Esophagus squamous epithelium (tissue), 5 donors: ENCODE results near the gene DSG4. TPM values are rescaled to one million over a fixed set of nuclear protein-coding genes. Genes with fewer than 3 reads are reported as not detected.

Experiments
- DNase-seq: peaks from one replicate; lab custom pipeline; 2025; lab: John Stamatoyannopoulos, UW
- H3K27ac ChIP-seq, 4 donors: fragments of 200-600 bp; sonication (generic); one replicate each; pipeline ENCODE4 v1.5.1; 2016 to 2019; ENCODE audit warnings: mild to moderate bottlenecking in 1 of 4
- H3K27me3 ChIP-seq, 4 donors: fragments of 200-600 bp; sonication (generic); 1 replicate in 3 of 4; 2 replicates in 1 of 4; pipeline versions ENCODE4 v1.5.1 to v1.6.0; 2017 to 2021; ENCODE audit warnings: antibody characterized with exemption in 1 of 4
- H3K36me3 ChIP-seq, 3 donors: fragments of 200-600 bp; sonication (generic); one replicate each; pipeline ENCODE4 v1.5.1; 2016 to 2019
- H3K4me1 ChIP-seq, 3 donors: fragments of 200-600 bp; sonication (generic); one replicate each; pipeline ENCODE4 v1.5.1; 2017 to 2019
- H3K4me3 ChIP-seq, 4 donors: fragments of 200-600 bp; sonication (generic); 1 replicate in 3 of 4; 2 replicates in 1 of 4; pipeline ENCODE4 v1.5.1; 2016 to 2019; ENCODE audit warnings: mild to moderate bottlenecking in 2 of 4, moderate library complexity in 1 of 4
- H3K9me3 ChIP-seq, 3 donors: fragments of 200-600 bp; sonication (generic); one replicate each; pipeline ENCODE4 v1.5.1; 2016 to 2019
- CTCF ChIP-seq, 6 experiments: fragments of 450-650 bp in 4 of 6; fragments of 200-600 bp in 2 of 6; sonication (generic) in 2 of 6; IDR thresholded peaks; one replicate each; pipeline ENCODE4 v1.5.1; 2016 to 2019; ENCODE audit warnings: antibody characterized with exemption in 6 of 6, mild to moderate bottlenecking in 4 of 6, moderate library complexity in 4 of 6
- POLR2A ChIP-seq, 4 donors: fragments of 450-650 bp; IDR thresholded peaks; one replicate each; pipeline ENCODE4 v1.6.1; 2017; ENCODE audit warnings: antibody characterized with exemption in 4 of 4, mild to moderate bottlenecking in 4 of 4, moderate library complexity in 3 of 4
- WGBS, 2 donors: methylation state at CpG; one replicate each; pipeline ENCODE4 v1.1.5; 2018; 5-methylcytosine and 5-hydroxymethylcytosine counted together
- intact Hi-C: fragments of 100-400 bp; cut with DNase I; formaldehyde crosslinking; loops from one replicate; pipeline ENCODE4 v1.15.0; 2022
- total RNA-seq, 4 donors: library from RNA; depleted of rRNA; stranded (reverse); fragments of >200 nt; gene quantifications; one replicate each; pipeline ENCODE4 v1.1.0, GENCODE V29; 2016
- donor health status: DM: yes; HTN: yes; CAD: no.

Gene DSG4
- total RNA-seq, 4 donors from 2014 or later, result not detected

GRCh38 chr18:31407649-31408048, 31.1 kb downstream of the DSG4 start:
- no peaks in the 10 kb centered on the region for H3K36me3 ChIP-seq
- WGBS, 2 donors, result 25 to 48% methylated on average over 3 of the region's 3 CpGs
- intact Hi-C loops, result no loop called here
- no peak overlapping the region for H3K4me3 ChIP-seq
- no peak for DNase-seq
- no peaks in the 10 kb centered on the region for H3K27me3 ChIP-seq
- H3K27ac ChIP-seq, result no peak overlapping the region
- no peaks in the 10 kb centered on the region for H3K4me1 ChIP-seq
- no peaks in the 10 kb centered on the region for H3K9me3 ChIP-seq
- TF ChIP-seq POLR2A (IDR thresholded peaks at IDR 0.05), result no peak
- no peak for TF ChIP-seq CTCF (IDR thresholded peaks at IDR 0.05)

- WGBS, 2 donors, result 61 to 67% methylated on average over 4 of the region's 4 CpGs
- TF ChIP-seq CTCF (IDR thresholded peaks at IDR 0.05) (no peak), POLR2A (IDR thresholded peaks at IDR 0.05) (no peak)
Observed at GRCh38 chr18:31409276-31409675, 32.7 kb downstream of the DSG4 start.

GRCh38 chr18:31410716-31411483, 34.3 kb downstream of the DSG4 start:
- Histone ChIP-seq H3K36me3 (peaks cover 0 to 4% (median 0%) of the 10 kb centered on the region in 3 donors), H3K27ac (no peak overlapping the region), H3K4me3 (no peak overlapping the region), H3K9me3 (no peaks in the 10 kb centered on the region), H3K4me1 (no peaks in the 10 kb centered on the region), H3K27me3 (no peaks in the 10 kb centered on the region)
- TF ChIP-seq CTCF (IDR thresholded peaks at IDR 0.05) (no peak), POLR2A (IDR thresholded peaks at IDR 0.05) (no peak)
- intact Hi-C loops, result no loop called here
- no peak for DNase-seq
- 74 to 76% methylated on average over 20 to 32 of the region's 37 CpGs for WGBS, 2 donors

More at GRCh38 chr18:31409276-31409675, 32.7 kb downstream of the DSG4 start:
- Histone ChIP-seq H3K27ac (no peak overlapping the region), H3K27me3 (no peaks in the 10 kb centered on the region), H3K9me3 (no peaks in the 10 kb centered on the region), H3K4me1 (no peaks in the 10 kb centered on the region), H3K4me3 (no peak overlapping the region), H3K36me3 (peaks cover 0 to 4% (median 0%) of the 10 kb centered on the region in 3 donors)
- no peak for DNase-seq
- intact Hi-C loops, result no loop called here

GRCh38 chr18:31413137-31413536, 36.6 kb downstream of the DSG4 start:
- intact Hi-C loops, result no loop called here
- H3K27me3 ChIP-seq, result no peaks in the 10 kb centered on the region
- no peak overlapping the region for H3K27ac ChIP-seq
- peaks cover 0 to 4% (median 0%) of the 10 kb centered on the region in 3 donors for H3K36me3 ChIP-seq
- H3K9me3 ChIP-seq, result no peaks in the 10 kb centered on the region
- H3K4me1 ChIP-seq, result no peaks in the 10 kb centered on the region
- TF ChIP-seq CTCF (IDR thresholded peaks at IDR 0.05) (no peak), POLR2A (IDR thresholded peaks at IDR 0.05) (no peak)
- no peak for DNase-seq
- no peak overlapping the region for H3K4me3 ChIP-seq
- WGBS, 2 donors, result 89 to 92% methylated on average over 6 of the region's 6 CpGs

GRCh38 chr18:31417850-31418249, 41.3 kb downstream of the DSG4 start:
- H3K4me3 ChIP-seq, result no peak overlapping the region
- H3K9me3 ChIP-seq, result no peaks in the 10 kb centered on the region
- intact Hi-C loops, result no loop called here
- peaks cover 0 to 4% (median 0%) of the 10 kb centered on the region in 3 donors for H3K36me3 ChIP-seq
- H3K27me3 ChIP-seq, result no peaks in the 10 kb centered on the region
- TF ChIP-seq POLR2A (IDR thresholded peaks at IDR 0.05) (no peak), CTCF (IDR thresholded peaks at IDR 0.05) (no peak)
- H3K4me1 ChIP-seq, result peaks cover 0 to 39% (median 0%) of the 10 kb centered on the region in 3 donors
- no peak for DNase-seq
- H3K27ac ChIP-seq, result peak overlapping the region in 1 of 4 donors; percentile 82
